GM18502 (cell line): ENCODE results near the gene NFS1.

Experiments used
- ATAC-seq: cut with Tn5 transposase; IDR thresholded peaks from one replicate; pipeline ENCODE4 v1.9.1; 2021; ENCODE audit warnings: mild to moderate bottlenecking; ENCODE audit not compliant: unreplicated experiment, poor library complexity

The NFS1 gene

GRCh38 chr20:35651958-35652357 is 47.2 kb downstream of the NFS1 start:
- ATAC-seq = no peak

- no peak for ATAC-seq
Observed at GRCh38 chr20:35650632-35651031, 48.5 kb downstream of the NFS1 start.

- ATAC-seq = no peak
Observed at GRCh38 chr20:35648836-35649235, 50.3 kb downstream of the NFS1 start.

GRCh38 chr20:35644806-35645205 is 54.3 kb downstream of the NFS1 start:
- no peak for ATAC-seq

- ATAC-seq = no peak
Observed at GRCh38 chr20:35643045-35643444, 56.1 kb downstream of the NFS1 start.

- ATAC-seq = no peak
Observed at GRCh38 chr20:35641743-35642142, 57.4 kb downstream of the NFS1 start.

GRCh38 chr20:35640724-35641123 is 58.4 kb downstream of the NFS1 start:
- ATAC-seq = no peak

GRCh38 chr20:35638751-35639150 is 60.4 kb downstream of the NFS1 start:
- no peak for ATAC-seq

- ATAC-seq = no peak
Observed at GRCh38 chr20:35637276-35637675, 61.9 kb downstream of the NFS1 start.

- no peak for ATAC-seq
Observed at GRCh38 chr20:35636095-35636494, 63.1 kb downstream of the NFS1 start.

GRCh38 chr20:35635652-35636051 is 63.5 kb downstream of the NFS1 start:
- no peak for ATAC-seq

GRCh38 chr20:35632539-35633115 is 66.5 kb downstream of the NFS1 start:
- no peak for ATAC-seq

GRCh38 chr20:35630636-35631035 is 68.5 kb downstream of the NFS1 start:
- no peak for ATAC-seq

- no peak for ATAC-seq
Observed at GRCh38 chr20:35629427-35630145, 69.6 kb downstream of the NFS1 start.

- ATAC-seq = no peak
Observed at GRCh38 chr20:35627121-35627520, 72.0 kb downstream of the NFS1 start.

GRCh38 chr20:35626386-35627001 is 72.7 kb downstream of the NFS1 start:
- ATAC-seq = no peak

- no peak for ATAC-seq
Observed at GRCh38 chr20:35625584-35626385, 73.4 kb downstream of the NFS1 start.

GRCh38 chr20:35621560-35621946 is 77.6 kb downstream of the NFS1 start:
- no peak for ATAC-seq

- no peak for ATAC-seq
Observed at GRCh38 chr20:35620818-35621559, 78.2 kb downstream of the NFS1 start.
